Left colon (tissue), 2 donors: Measurements from ENCODE around the gene AKT1. TPM values are rescaled to one million over a fixed set of nuclear protein-coding genes. Genes with fewer than 3 reads are reported as not detected.
A peak's percentile ranks its signal among the peaks of the same experiment; 100 is the strongest.

ENCODE experiments used
- ATAC-seq: fragments of 200-7000 bp; cut with Tn5 transposase; one replicate; pipeline ENCODE4 v1.9.1; 2020; ENCODE audit warnings: mild to moderate bottlenecking, moderate library complexity
- DNase-seq, 2 donors: peaks; one replicate each; pipeline ENCODE4 v3.0.0-alpha.2; 2020
- intact Hi-C, 2 donors: fragments of 100-400 bp; cut with DNase I in 1 of 2; cut with micrococcal nuclease in 1 of 2; formaldehyde crosslinking; loops; one replicate each; pipeline versions ENCODE4 v1.11.2 to v1.14.0; 2022; cut with DNase I, micrococcal nuclease
- total RNA-seq, 2 donors: library from RNA; stranded (reverse); fragmentation: NEBNext Ultra II Directional; extraction: Animal tissue kit (Norgen Biotek cat#: 25700); gene quantifications; one replicate each; pipeline ENCODE4 v1.2.1, GENCODE V29; 2021
- donor health status: DM: no; HTN: no; CAD: no.
- donor health status: DM: yes; HTN: yes; CAD: no.

AKT1 gene
- total RNA-seq, 2 donors from 2014 or later, result 132 to 135 TPM

DNA sequence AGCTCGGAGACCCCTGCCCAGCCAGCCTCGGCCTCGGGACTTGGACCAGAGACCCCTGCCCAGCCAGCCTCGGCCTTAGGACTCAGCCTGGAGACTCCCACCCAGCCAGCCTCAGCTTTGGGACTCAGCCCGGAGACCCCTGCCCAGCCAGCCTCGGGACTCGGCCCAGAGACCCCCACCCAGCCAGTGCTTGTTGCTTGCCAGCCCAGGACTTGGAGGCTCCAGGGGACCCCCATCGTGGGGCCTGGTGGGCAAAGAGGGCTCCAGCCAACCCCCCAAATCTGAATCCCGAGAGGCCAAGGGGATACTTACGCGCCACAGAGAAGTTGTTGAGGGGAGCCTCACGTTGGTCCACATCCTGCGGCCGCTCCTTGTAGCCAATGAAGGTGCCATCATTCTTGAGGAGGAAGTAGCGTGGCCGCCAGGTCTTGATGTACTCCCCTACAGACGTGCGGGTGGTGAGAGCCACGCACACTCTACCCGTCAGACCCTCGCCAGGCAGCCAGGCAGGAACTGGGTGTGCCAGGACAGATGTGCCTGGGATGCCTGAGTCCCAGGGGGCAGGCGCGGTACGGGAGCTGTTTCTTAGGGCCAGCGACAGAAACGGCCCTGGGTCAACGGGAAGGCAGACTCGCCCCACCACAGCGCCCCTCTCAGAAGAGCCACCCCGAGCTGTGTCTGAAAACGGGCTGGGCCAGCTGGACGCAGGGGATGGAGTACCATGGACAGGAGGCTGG, 15.6 kb downstream of the AKT1 start:
- no peak for DNase-seq
- intact Hi-C loops, result no loop called here
- ATAC-seq, result no peak

DNA sequence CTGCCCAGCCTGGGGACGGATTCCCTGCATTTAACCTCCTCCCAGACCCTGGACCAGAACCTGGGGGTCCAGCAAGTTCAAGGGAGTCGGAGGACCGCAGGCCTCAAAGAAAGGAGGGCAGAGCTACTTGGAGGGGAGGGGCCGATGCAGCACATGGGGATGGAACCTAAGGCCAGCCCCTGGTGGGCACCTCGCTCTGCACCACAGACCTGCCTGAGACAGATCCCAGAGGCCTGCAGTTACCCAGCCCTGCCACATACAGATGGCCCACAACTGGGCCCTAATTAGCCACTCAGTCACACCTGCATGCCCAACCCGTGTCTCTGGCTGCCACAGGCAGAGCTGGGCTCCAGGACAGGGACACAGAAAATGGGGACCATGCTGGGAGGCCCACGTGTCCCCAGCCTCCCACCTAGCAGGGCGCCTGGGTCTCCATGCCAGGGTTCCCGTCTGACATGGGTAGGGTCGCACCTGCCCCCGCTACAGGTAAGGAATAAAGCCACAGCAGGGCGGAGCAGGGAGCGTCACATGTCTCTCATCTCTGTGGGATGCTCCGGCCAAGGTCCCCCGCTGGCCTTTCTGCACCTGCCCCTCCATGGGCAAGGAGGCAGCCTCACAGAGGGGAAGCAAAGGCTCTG, 16.7 kb downstream of the AKT1 start:
- DNase-seq (no peak), ATAC-seq (no peak)
- intact Hi-C loops, result no loop called here

DNA sequence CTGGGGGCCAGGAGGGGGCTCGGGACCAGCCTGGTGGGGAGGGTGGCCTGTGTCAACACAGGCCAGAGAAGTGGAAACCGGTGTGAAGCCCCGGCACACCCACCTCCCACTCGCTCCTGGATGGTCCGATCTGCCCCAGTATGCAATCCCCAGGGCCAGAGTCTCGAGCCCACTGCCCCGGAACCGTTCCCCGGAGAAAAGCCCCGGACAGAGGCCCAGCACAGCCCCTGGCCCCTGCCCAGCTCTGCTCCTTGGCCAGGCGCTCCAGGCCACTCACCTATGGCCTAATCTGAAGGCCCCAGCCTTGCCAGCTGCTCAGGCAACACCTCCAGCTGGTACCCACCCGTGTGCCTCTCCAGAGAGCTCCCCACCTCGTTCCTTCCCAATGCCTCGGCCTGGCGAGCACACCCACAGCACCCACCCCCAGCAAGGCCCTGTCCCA, 17.7 kb downstream of the AKT1 start:
- DNase-seq (no peak), ATAC-seq (no peak)
- intact Hi-C loops, result no loop called here

DNA sequence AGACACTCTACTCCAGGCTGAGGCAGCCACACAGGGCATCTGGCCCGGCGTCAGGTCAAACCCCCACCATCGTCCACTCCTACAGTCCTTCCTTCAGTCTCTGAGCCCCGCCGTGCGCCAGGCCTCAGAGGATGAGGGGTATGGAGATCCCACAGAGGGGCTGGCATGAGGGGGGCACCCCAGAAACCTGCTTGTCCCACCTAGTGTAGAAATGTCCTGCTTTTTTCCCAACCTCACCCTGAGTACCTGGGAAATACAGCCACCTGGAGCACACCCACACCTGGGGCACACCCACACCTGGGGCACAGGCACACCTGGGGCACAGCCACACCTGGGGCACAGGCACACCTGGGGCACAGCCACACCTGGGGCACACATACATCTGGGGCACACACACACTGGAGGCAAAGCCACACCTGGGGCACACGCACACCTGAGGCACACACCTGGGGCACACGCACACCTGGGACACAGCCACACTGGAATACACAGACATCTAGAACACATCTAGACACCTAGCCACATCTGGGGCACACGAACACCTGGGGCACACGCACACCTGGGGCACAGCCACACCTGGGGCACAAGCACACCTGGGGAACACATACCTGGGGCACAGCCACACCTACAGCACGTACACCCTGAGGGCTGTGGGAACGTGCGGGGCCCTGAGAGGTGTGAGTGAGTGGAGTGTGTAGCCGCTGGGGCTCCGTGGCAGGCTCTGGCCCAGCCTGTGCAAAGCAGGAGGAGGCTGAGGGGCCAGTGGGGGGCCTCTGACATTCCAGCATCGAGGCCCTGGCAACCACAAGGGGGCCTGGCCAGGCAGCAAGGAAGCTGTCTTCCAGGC, 18.4 kb downstream of the AKT1 start:
- ATAC-seq (no peak), DNase-seq (no peak)
- intact Hi-C loops, result no loop called here

DNA sequence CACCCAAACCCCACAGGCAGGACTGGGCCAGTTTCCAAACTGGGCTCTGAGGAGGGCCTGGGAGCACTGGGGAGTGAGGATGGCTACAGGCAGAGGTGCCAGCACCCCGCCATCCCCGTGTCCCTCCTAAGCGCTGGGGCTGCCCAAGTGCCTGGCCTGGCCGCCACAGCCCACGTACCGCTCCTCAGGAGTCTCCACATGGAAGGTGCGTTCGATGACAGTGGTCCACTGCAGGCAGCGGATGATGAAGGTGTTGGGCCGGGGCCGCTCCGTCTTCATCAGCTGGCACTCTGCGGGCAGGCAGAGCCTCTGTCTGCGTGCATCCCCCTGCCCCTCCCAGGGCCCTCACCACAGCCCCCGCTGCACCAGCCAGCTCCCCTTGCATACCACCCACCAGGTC, 19.1 kb downstream of the AKT1 start:
- DNase-seq, result no peak
- intact Hi-C loops, result no loop called here
- no peak for ATAC-seq

DNA sequence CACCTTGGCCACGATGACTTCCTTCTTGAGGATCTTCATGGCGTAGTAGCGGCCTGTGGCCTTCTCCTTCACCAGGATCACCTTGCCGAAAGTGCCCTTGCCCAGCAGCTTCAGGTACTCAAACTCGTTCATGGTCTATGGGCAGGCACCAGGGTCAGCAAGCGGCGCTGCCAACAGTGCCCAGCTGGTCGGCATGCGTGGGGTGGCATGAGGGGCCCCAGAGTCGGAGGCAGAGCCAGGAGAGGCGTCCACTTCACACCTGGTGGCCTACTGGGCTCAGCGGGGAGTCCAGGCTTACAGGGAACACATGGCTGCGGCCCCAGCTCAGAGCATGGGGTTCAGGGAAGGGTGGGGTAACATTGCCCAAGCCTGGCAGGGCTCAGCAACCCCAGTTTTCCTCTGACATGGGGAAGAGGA, 20.5 kb downstream of the AKT1 start:
- no peak for DNase-seq
- ATAC-seq, result no peak
- intact Hi-C loops, result no loop called here

DNA sequence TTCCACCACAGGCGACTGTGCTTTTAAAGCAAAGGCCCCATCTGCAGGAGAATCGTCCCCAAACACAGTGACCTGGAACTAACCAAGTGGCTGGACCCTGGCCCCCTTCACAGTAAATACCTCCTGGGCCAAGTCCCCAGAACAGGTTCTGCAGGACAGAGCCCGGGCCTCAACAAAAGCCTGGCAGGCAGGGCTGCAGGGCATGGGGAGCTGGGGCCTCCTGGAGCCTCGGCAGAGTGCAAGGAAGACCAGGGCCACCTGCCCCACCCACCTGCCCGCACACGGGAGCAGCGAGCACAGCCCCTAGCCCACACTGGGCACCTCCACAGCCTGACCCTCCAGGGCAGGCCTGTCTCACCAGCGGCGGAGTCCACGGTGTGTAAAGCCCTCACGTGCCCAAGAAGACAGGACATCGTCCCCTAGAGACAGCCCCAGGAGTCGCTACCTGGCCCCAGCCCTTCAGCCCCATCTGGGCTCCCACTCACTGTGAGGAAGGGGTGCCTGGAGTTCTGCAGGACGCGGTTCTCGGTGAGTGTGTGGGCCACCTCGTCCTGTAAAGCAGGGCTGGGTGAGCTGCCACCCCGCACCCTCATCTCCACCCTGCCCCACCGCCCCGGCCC, 21.0 kb downstream of the AKT1 start:
- intact Hi-C loops, result no loop called here
- DNase-seq (no peak), ATAC-seq (no peak)

DNA sequence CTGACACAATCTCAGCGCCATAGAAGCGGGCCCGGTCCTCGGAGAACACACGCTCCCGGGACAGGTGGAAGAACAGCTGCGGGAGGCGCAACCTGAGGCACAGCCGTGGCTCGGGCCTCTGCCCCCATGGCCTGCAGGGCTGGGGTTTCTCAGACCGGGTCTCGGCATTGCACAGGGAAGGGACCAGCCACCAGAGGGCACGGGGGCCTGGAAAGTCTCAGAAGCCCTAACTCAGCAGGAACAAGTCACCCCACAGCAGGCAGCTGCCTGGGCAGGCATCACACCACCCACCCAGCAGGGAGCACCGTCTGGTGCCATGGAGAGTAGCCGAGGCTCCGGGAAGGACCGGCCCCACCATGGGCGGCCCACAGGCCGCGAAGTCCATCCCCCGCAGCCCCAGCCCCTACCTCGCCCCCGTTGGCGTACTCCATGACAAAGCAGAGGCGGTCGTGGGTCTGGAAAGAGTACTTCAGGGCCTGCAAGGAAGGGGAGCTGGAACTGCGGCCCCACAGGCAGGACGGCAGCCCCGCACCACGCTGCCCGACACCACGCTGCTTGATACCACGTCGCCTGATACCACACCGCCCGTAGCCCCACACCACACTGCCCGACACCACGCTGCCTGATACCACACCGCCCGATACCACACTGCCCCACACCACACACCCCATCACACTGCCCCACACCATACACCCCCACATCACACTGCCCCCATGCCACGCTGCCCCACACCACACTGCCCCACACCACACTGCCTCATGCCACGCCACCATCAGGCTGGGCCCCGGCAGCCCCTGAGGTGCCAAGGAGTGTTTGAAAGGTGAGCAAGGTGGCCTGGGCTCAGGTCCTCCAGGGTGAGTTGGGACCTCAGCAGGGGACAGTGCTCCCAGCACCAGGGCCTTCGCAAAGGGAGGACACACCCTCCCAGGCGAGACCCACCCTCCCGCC, 21.8 kb downstream of the AKT1 start:
- ATAC-seq (no peak), DNase-seq (no peak)
- intact Hi-C loops, result no loop called here

DNA sequence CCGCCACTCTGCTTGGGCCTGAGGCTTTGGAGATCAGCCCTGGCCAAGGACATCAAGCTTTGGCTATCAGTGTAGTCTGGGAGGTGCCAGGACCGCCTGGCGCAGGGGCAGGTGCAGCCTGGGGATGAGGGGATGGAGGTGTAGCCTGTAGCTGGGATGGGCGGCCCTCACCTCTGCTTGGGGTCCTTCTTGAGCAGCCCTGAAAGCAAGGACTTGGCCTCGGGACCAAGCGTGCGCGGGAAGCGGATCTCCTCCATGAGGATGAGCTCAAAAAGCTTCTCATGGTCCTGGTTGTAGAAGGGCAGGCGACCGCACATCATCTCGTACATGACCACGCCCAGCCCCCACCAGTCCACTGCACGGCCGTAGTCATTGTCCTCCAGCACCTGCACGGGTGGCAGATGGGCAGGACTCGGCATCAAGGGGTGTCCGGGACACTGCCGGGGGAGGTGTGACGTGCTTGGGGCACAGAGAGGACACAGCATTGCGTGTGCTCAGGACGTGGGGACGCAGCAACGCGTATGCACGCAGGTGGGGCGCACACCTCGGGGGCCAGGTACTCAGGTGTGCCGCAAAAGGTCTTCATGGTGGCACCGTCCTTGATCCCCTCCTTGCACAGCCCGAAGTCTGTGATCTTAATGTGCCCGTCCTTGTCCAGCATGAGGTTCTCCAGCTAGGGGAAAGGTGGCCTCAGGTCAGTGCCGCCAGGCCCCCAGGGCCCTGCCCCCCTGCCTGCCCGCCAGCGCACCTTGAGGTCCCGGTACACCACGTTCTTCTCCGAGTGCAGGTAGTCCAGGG, 22.6 kb downstream of the AKT1 start:
- DNase-seq (no peak), ATAC-seq (no peak)
- intact Hi-C loops, result no loop called here

DNA sequence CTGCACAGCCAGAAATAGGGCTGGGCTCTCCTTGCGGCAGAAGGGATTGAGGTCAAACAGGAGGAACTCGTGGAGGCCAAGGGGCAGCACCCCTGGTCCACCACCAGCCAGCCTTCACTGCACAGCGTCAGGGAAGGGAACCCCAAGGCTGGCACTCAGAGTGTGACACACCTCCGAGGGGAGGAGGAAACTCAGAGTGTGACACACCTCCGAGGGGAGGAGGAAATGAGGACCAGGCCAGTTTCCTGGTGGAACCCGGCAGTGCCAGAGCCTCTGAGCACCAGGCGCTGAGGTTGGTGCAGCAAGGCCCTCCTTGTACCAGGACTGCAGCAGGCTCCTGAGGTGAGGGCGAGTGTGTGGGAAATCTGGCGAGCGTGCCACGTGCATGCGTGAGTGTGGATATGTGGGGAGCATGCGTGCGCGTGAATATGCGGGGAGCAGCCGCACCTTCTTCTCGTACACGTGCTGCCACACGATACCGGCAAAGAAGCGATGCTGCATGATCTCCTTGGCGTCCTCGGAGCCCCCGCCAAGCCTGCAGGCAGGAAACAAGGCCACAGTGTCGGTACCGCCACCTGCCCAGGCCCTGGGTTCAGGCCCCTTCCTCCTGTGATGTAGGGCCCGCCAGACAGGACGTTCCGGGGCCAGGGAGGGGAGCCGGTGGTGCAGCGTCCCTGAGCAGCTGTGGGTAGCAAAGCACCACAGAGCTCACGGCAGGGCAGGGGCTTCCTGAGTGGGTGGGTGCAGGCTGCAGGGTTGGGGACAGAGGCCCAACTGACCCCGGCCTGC, 23.4 kb downstream of the AKT1 start:
- intact Hi-C loops, result no loop called here
- ATAC-seq (peak; percentile 43), DNase-seq (no peak)

DNA sequence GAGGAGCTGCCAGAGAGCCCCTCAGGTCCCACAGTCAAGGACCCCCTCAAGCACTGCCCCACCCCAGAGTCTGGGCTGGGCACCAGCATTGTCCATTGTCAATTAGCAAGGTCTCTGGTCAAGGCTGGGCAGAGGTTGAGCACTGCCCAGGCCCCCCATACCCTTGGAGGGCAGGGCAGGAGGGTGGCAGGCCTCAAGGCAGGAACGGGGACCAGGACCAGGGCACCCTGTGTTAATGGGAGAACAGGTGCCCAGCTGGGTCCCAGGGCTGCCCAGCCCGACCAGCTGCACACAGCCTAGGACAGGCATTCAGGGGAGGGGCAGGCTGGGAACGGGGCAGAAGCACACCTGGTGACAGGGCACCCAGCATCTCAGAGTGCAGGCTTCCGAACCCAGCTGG, 24.2 kb downstream of the AKT1 start:
- no peak for DNase-seq
- intact Hi-C loops, result no loop called here
- no peak for ATAC-seq

DNA sequence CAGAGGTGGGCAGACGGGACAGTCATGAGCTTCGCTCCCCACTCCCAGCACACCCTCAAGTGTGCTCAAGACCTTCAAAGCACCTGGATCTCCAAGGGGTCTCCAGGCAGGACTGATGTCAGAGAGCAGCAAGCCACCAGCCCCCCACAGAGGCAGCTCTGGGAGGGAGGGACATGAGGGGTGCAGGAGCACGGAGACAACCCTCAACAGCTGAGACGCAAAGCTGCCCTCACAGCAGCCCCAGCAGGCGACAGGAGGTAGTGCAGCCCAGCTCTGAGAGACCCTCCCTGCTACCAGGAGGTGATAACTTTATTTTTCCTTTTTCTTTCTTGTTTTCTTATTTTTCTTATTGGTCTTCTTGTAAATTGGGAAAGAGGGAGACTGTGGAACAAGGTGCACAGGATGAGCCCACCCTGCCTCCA, 24.7 kb downstream of the AKT1 start:
- ATAC-seq (no peak), DNase-seq (no peak)
- intact Hi-C loops, result no loop called here

DNA sequence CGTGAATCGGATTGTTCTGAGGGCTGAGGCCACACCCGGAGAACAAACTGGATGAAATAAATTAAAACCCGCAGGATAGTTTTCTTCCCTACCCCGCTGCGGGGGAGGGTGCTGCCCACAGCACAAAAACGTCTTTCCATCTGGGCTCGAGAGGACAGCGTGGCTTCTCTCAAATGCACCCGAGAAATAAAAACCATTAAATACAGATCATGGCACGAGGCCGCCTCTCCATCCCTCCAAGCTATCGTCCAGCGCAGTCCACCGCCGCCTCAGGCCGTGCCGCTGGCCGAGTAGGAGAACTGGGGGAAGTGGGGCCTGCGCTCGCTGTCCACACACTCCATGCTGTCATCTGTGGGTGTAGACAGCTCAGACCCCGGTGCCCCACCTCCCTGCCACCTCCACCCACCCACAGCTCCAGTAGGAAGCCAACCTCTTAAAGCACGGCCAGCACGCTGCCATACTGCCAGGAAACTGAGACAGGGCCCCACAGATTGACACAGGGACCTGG, 25.4 kb downstream of the AKT1 start:
- no peak for ATAC-seq
- intact Hi-C loops, result no loop called here
- no peak for DNase-seq

DNA sequence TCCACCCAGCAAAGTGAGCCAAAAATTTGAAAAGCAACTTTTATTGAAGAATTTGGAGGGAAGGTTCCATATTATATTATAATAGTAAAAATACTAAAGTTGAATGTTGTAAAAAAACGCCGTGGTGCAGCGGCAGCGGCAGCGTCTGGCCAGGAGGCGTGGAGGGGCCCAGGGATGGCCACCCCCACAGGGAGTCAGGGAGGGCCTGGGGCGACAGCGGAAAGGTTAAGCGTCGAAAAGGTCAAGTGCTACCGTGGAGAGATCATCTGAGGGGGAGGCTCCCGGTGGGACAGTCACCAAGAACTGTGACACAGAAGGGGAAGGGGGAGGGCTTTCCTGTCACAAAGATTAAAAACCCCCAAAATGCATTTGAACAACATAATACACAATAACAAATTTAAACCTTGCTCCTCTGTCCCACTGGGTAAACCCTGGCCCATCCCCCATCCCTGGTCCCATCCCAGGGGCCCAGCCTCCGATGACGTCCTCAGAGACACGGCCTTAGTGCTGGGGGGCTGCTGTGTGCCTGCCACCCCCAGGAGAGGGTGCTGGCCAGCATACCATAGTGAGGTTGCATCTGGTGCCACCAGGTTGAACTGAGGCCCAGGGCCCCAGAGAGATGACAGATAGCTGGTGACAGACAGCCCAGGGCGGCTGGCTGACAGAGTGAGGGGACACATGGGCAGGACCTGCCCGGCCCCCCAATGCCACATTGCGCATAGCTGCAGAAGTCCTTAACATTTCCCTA, 26.1 kb downstream of the AKT1 start:
- intact Hi-C loops, result loop anchor here in 1 of 2 donors (5.0 kb wide), 1 partner anchor 53 kb away; no protein-coding TSS in a partner anchor
- ATAC-seq, result no peak
- no peak for DNase-seq

DNA sequence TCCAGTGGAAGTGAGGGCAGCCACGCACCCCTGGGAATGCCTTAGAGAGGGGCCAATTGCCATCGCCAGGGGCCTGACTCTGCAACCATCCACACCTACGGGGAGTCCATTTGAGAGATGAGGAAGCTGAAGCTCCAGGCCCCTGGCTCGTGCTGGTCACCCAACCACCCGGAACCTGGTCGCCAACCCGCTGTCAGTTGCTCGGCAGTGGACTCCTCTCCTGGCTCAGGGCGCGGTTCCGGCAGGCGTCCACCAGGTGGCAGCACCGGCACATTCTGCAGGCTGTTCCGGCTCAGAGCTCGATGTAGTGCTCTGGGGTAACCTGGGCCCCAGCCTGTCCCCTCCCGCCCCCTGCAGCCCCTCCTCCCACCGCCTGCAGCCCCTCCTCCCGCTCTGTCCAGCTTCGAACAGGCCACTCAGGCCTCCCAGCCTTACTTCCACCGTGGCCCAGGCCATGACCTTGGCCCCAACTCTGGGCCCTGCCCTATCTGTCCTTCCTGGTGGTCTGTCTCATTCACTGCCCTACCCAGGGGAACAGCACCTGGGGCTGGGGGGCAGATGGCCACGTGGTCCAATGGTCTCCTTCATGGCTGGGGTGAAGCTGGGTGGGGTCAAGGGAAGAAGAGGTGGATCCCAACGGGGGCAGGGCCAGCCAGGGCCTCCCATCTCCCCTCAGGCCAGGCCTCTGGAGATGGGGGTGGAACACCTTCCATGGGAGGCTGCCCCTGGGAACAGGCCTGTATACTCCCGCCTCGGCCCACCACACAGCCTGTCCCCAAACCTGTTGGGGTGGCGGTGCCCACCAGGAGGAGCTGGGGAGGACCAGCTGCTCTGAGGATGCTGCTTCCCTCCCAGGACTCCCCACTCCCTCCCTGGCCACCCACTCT, 26.9 kb downstream of the AKT1 start:
- ATAC-seq (peak; percentile 87), DNase-seq (peak; percentile 79 to 91)
- intact Hi-C loops, result loop anchor here in 1 of 2 donors (5.0 kb wide), 1 partner anchor 54 kb away; no protein-coding TSS in a partner anchor
